ENCODE data around the gene FOXF1.

The FOXF1 gene

GRCh38 chr16:86492961-86493629 lies 17.2 kb upstream of the FOXF1 start:
- DNase-seq = no peak

GRCh38 chr16:86494039-86494564 lies 16.2 kb upstream of the FOXF1 start:
- no peak for DNase-seq

DNA sequence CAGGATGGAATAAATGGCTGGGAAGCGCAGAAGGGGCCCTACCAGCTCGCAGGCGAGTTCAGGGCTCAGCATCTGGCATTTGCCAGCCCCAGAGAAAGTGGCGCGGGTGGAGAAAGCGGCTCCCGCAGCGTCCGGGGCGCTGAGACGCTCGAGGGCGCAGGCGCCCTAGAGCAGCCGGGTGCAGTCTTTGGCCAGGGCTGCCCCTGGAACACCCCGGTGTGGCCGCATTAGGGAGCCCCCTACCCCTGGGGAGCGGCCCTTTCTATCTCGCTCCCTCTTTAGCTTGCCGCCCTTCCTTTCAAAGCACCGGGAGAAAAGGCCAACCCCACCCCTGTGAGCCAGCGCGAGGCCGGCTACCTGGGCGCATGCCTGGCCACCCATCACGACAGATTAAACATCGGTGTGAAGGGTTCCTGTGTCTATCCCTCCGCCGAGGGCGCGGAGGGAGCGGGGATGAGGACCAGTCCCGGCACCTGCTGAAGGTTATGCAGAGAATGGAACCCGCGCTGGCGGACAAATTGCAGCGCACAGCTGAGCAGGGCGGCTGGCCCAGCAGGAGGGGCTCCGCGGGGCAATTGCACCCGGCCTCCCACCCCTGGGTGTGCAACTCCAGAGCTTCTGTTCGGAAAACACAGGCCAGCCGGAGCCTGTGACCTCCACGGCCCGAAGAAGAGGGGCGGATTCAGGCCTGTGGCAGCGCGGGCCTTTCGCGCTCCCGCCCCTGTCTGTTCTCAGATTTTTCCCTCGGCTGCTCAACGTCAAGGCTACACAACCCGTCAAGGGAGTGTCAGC lies 15.6 kb upstream of the FOXF1 start:
- no peak for DNase-seq

- no peak for DNase-seq
Observed at GRCh38 chr16:86495357-86495701, 15.0 kb upstream of the FOXF1 start.

DNA sequence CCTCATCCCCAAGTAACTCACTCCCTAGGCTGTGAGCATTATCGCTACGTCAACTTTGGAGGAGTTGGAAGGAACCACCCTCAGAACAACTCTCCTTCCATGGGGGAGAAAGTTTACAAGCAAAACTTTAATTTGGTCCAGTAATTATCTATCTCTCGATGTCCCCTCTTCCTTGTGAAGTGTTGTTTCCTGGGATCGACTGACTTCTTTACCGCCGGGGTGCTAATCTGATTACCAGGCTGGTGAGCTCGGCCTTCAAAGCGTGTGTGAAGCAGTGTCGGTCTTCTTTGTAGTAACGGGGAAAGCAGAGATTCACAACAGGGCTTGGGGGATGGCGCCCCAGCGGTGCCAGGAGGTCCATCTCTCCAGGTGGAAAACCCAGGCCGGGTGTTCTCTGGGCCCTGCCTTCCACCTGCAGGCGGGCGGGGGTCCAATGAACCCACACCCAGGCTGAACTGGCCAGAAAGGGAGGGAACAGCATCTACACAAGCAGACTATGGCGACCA lies 14.5 kb upstream of the FOXF1 start:
- no peak for DNase-seq

- DNase-seq = no peak
Observed at GRCh38 chr16:86496262-86496928, 13.9 kb upstream of the FOXF1 start.

DNA sequence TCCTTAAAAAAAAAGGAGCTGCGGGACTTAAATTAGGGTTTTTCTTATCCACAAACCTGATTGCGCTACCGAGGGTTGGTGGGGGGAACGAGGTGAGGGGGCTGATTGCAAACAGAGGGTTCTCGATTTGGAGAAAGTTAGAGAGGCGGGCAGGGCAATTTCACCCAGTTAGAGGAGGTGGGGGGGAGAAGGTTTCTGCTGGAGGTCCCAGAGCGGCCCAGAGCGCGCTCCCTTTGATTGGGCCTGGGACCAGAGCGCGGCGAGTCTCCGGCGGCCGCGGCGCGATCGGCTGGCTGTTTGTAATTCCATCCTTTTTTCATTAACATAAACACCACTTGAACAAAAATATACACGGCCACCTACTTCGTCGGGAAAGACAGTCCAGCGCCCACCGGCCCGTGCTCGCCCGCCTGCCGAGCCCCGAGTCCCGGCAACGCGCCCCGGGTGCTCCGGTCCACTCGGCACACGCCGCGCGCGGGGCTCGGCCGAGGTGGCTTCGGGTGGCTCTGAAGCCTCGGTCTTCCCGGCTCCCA lies 13.3 kb upstream of the FOXF1 start:
- DNase-seq = no peak

GRCh38 chr16:86497551-86498021 lies 12.7 kb upstream of the FOXF1 start:
- no peak for DNase-seq

GRCh38 chr16:86498155-86498670 lies 12.1 kb upstream of the FOXF1 start:
- DNase-seq = no peak

DNA sequence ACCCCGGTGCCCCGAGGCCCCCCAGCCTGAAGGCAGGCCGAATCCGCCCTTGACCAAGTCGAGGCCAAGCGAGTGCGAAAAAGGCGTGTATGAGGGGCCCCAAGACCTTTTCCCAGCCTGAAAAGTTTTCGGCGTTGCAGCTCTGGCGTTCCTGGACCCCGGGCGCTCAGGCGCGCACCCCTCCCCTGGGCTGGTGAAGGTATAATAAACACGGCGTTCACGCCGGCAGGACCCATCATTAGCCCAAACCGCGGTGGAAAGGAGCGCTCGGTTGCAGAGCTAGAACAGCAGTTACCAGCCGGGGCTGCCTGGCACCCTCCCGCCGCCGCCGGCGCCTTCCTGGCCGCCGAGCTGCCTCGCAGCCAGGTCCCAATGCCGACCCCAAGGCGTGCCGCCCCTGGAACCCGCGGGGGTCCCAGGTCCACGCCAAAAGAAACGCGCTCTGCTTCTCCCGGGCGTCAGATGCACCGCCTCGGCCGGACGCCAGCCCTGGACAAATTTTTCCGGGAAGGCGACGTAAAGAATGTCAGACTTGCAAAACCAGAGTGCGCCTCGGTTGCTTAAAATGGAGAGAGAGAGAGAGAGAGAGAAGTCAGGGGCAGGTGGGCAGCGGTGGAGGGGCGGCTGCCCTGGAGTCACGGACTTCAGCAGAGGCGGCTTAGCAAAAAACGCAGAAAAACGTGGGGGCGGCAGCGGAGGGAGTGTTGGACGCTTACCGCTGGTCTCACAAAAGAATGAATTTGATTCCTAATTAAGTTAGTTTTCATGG lies 11.5 kb upstream of the FOXF1 start:
- DNase-seq = no peak

- DNase-seq = no peak
Observed at GRCh38 chr16:86499440-86499786, 10.9 kb upstream of the FOXF1 start.

DNA sequence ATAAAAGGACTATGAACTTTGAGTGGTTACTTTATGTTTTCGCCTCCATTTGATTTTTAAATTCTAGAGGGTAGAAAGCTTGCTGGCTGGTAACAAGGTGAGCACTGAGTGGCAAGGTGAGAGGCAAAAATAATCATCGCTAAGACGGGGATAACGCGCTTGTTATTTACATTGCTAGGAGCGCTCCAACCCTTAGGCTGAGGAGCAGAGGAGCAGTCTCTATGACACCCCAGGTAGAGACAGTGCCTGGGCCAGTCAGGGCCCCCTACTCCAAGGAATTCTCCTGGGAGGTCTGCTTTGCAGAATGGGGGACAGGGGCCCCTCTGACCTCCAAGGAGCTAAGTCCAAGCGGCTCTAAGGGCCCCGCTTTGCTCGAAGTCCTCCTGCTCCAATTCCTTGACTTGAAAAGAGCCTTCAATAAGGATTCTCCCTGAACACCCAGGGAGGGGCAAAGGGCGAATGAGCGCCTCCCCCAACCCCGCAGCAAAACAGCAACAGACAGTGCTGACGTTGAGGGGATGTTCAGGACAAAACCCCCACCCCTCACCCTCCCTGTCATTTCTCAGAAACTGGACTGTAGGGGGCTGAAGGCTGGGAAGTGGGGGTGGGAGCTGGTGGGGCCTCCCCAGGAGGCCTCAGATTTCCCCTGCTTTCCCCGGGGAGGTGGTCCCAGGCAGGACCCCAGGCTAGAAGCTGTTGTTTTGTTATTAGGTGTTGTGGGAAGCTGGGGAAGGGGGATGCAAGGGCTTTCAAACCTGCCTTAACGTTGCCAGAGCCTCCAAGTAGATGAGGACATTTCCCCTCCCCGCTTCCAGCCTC lies 10.2 kb upstream of the FOXF1 start:
- DNase-seq = no peak

DNA sequence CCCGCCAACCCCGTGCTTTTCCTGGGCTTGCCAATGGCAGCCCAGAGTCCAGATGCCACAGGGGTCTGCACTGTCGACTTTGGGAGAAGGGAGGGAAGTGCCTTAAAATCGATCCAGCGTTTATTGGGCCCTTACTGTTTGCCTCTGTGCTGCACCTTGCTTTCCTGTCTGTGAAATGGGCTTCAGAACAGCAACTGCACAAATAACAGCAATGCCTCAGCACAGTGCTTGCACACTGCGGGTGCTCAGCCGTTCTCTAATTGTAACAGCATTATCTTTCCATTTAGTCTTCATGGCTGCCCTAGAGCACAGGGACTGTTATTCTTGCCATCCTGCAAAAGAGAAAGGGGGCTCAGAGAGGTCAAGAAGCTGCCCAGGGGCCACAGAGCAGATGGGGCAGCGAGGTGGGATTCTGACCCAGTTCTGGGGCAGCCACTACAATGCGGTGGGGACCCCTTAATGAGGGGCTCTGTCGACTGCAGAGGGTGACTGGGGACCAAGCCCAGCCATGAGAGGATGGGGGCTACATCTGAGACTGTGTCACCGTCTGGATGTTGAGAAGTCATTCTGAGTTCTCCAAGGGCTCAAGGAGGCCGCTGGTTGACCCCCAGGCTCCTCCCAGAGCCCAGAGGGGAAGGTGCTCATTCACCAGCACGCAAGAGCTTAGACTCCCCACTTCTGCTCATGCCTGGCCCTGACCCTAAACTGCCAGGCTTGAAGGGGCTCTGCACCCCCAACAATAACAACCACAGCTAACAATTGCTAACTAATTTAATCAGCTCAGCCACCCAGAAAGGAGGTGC lies 9.4 kb upstream of the FOXF1 start:
- no peak for DNase-seq

DNA sequence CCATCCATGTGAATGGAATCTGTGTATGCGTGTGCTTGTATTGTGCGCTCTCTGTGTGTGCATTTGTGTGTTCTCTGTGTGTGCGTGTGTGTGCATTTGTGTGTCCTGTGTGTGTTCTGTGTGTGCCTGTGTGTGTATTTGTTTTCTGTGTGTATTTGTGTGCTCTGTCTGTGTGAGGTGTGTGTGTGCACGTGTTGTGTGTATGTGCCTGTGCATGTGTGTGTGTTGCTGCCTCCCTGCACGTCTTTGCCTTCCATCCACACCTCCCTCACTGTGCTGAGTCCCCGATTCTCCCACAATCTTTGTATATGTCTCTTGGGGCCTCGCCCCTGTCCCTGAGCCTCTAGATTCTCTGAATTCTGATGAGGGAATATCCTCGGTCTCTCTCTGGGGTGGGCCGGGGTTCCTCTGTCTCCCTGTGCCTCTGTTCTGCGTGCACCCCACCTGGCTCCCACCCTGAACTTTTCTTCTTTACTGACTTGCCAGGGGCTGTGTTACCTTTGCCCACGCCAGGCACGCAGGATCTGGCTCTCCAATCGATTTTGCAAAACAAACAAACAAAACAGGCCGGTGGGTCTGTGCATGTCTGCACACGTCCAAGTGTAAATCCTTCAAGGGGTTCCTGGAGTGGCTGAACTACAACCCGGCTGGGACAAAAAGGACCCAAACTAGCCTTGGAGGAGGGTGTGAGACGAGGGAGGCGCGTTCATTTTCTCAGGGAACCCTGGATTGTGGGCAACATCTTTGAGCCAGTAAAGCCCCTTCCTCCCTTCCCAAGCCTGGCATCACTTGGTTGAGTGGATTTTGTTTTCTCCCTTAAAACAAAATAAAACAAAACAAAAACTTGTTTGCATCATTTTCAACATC lies 8.1 kb upstream of the FOXF1 start:
- no peak for DNase-seq

DNA sequence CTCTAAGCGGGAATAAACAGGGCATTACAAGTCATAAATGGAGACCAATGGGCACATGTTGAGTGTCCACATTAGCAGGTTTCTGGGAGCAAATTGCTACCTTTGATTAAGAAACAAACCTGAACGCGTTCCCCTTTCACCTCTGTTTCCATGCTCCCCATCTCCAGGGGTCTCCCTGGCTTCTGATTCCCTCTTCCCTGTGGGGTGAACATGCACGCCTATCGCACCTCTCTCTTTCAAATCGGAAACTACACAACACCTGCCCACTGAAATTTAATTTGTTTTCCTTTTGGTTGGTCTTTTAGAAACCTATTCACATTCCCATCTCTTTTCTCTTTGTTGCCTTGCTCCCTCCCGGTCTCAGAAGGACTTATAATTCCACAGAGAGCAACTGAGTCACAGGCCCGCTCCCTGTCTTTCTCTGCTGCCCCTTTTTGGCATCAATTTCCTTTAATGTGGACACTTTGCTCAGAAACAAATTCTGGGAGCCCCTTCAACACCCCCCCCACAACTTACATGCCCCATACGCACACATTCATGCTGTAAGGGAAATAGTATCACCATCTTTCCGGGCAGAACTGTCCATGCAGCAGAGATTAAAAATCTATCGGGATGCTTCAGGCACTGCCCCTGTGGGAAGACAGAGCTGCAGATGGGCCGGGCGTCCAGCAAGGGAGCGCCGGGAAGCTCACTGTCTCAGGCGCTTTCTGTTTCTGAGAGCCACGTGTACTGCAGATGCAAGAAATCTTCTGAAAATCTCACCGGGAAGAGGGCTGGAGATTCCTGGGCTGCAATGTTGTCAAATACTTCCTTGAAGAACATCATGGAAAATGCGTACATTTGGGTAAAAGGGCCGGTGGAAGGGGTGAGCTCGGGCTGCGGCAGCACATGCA lies 7.2 kb upstream of the FOXF1 start:
- DNase-seq = no peak

DNA sequence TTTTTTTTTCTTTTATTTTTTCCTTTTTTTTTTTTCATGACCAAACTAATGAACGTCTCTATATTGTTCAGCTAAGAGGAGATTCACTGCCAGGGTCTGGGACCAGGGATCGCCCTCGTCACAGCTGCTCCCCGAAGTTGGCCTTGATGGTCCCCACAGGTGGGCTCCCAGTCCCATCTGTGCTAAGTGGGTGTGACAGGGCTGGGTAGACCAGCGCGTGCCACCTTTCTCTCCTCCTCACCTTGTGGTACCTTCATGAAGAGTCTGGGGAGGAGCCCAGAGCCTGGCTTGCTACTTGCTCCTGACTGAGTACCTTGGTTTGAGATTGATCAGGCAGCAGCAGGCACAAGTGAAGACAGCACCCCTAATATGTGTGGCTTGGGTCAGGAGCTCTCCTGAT lies 6.5 kb upstream of the FOXF1 start:
- no peak for DNase-seq

DNA sequence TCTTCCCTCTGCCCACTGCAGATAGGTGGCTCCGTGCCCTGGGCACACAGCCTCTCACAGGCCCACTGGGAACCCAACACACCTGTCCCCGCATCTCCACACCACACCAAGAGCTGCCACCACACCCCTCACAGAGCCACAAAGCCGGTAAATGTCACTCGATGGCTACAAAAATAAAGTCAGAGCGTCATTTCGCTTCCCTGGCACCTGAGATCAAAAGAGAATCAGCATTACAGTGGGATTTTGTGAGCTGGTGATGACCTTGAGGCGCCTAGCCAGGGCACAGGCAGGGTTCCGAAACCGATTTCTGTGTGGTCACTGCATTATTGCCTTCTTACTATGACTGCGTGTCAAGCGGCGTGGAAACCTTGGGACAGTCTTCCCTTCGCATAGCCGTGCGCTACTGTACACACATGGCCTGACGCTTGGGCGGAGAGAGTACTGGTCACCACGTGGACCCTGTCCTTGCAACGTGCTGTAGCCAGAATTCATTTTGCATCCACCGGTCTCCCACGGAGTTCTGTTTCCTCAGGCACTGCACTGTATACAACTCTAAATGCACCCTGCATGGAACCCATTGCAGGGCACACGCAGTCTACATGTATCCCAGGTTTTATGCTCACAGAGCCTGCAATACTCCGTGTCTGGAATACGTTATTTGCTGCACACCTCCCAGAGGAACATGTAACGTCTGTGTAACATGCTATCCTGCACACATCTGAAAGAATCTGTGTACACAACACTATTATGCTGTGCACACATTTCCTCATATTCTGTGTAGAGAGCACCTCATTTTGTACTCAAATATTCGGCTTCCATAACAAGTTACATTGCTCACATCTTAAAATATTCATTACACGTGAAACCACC lies 5.8 kb upstream of the FOXF1 start:
- DNase-seq = no peak
